Measurements from ENCODE around the gene EPHB2.

EPHB2 gene

GRCh38 chr1:22860414-22860800 lies 149.8 kb downstream of the EPHB2 start:
- H3K9ac ChIP-seq (ENCODE audit: low read length) = no peak overlapping the region
- H3K27me3 ChIP-seq (ENCODE audit: control insufficient read depth, insufficient read depth, low read length) = no peaks in the 10 kb centered on the region
- no peak overlapping the region for H3K4me3 ChIP-seq (ENCODE audit: low read length)
- no peaks in the 10 kb centered on the region for H3K36me3 ChIP-seq (ENCODE audit: control insufficient read depth, insufficient read depth, low read length)
- H3K4me1 ChIP-seq (ENCODE audit: control insufficient read depth, insufficient read depth, low read length) = no peaks in the 10 kb centered on the region
- no peaks in the 10 kb centered on the region for H3K9me3 ChIP-seq (ENCODE audit: control insufficient read depth, low read length)

GRCh38 chr1:22860883-22861385 lies 150.3 kb downstream of the EPHB2 start:
- no peaks in the 10 kb centered on the region for H3K4me1 ChIP-seq (ENCODE audit: control insufficient read depth, insufficient read depth, low read length)
- H3K4me3 ChIP-seq (ENCODE audit: low read length) = no peak overlapping the region
- H3K27me3 ChIP-seq (ENCODE audit: control insufficient read depth, insufficient read depth, low read length) = no peaks in the 10 kb centered on the region
- no peaks in the 10 kb centered on the region for H3K36me3 ChIP-seq (ENCODE audit: control insufficient read depth, insufficient read depth, low read length)
- no peak overlapping the region for H3K9ac ChIP-seq (ENCODE audit: low read length)
- no peaks in the 10 kb centered on the region for H3K9me3 ChIP-seq (ENCODE audit: control insufficient read depth, low read length)

DNA sequence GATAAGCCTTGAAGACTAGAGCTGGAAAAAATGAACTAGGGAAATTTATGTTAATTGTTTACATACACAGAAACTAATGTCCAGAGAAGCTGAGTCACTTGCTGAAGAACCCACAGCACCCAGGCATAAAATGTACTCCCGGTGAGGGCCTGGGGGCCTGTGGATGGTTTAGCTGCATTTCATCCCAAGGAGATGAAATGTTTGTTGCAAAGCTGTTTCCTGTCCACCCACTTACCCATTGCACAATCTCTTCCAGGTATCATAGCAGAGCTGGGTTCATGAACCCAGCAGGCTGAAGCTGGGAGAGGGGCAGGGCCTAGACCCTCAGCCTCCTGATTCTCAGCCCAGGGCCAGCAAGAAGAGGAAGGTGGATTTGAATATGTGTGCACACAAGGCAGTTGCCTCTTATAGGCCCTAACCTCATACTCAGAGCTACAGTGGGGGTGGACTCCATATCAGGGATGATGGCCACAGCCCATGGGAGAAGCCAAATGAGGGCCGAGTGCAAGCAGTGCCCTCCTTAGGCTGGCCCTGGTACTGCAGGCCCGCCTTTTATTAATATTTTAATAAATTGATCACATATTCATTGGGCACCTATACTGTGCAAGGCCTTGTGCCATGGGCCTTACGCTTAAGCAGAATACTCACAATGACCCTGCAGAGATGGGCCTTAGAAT lies 151.3 kb downstream of the EPHB2 start:
- H3K4me1 ChIP-seq (ENCODE audit: control insufficient read depth, insufficient read depth, low read length) = no peaks in the 10 kb centered on the region
- H3K9ac ChIP-seq (ENCODE audit: low read length) = no peak overlapping the region
- no peaks in the 10 kb centered on the region for H3K27me3 ChIP-seq (ENCODE audit: control insufficient read depth, insufficient read depth, low read length)

GRCh38 chr1:22862752-22863151 lies 152.1 kb downstream of the EPHB2 start:
- H3K9ac ChIP-seq (ENCODE audit: low read length) = no peak overlapping the region
- no peaks in the 10 kb centered on the region for H3K27me3 ChIP-seq (ENCODE audit: control insufficient read depth, insufficient read depth, low read length)
- H3K36me3 ChIP-seq (ENCODE audit: control insufficient read depth, insufficient read depth, low read length) = no peaks in the 10 kb centered on the region
- no peak overlapping the region for H3K4me3 ChIP-seq (ENCODE audit: low read length)
- H3K4me1 ChIP-seq (ENCODE audit: control insufficient read depth, insufficient read depth, low read length) = no peaks in the 10 kb centered on the region
- no peaks in the 10 kb centered on the region for H3K9me3 ChIP-seq (ENCODE audit: control insufficient read depth, low read length)

More for the DNA sequence above, 151.3 kb downstream of the EPHB2 start:
- Histone ChIP-seq H3K9me3 (ENCODE audit: control insufficient read depth, low read length) (no peaks in the 10 kb centered on the region), H3K4me3 (ENCODE audit: low read length) (no peak overlapping the region), H3K36me3 (ENCODE audit: control insufficient read depth, insufficient read depth, low read length) (no peaks in the 10 kb centered on the region)

DNA sequence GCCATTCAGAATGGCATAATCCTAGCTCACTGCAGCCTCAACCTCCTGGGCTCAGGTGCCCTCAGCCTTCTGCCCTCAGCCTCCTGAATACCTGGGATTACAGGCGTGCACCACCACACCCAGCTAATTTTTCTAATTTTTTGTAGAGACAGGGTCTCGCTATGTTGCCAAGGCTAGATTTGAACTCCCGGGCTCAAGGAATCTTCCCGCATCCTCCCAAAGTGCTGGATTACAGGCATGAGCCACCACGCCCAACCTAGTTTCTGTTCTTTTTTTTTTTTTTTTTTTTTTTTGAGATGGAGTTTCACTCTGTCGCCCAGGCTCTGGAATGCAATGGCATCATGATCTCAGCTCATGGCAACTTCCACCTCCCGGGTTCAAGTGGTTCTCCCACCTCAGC lies 153.1 kb downstream of the EPHB2 start:
- H3K4me1 ChIP-seq (ENCODE audit: control insufficient read depth, insufficient read depth, low read length) = no peaks in the 10 kb centered on the region
- H3K9me3 ChIP-seq (ENCODE audit: control insufficient read depth, low read length) = no peaks in the 10 kb centered on the region
- H3K36me3 ChIP-seq (ENCODE audit: control insufficient read depth, insufficient read depth, low read length) = no peaks in the 10 kb centered on the region
- no peak overlapping the region for H3K4me3 ChIP-seq (ENCODE audit: low read length)
- no peak overlapping the region for H3K9ac ChIP-seq (ENCODE audit: low read length)
- no peaks in the 10 kb centered on the region for H3K27me3 ChIP-seq (ENCODE audit: control insufficient read depth, insufficient read depth, low read length)

DNA sequence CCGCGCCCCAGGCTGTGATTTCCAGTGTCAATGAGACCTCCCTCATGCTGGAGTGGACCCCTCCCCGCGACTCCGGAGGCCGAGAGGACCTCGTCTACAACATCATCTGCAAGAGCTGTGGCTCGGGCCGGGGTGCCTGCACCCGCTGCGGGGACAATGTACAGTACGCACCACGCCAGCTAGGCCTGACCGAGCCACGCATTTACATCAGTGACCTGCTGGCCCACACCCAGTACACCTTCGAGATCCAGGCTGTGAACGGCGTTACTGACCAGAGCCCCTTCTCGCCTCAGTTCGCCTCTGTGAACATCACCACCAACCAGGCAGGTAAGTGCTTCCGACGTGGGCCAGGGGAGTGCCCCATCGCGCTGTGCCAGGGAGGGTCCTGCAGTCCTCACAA lies 154.2 kb downstream of the EPHB2 start:
- Histone ChIP-seq H3K36me3 (ENCODE audit: control insufficient read depth, insufficient read depth, low read length) (no peaks in the 10 kb centered on the region), H3K4me3 (ENCODE audit: low read length) (no peak overlapping the region), H3K27me3 (ENCODE audit: control insufficient read depth, insufficient read depth, low read length) (no peaks in the 10 kb centered on the region), H3K9ac (ENCODE audit: low read length) (no peak overlapping the region), H3K9me3 (ENCODE audit: control insufficient read depth, low read length) (no peaks in the 10 kb centered on the region), H3K4me1 (ENCODE audit: control insufficient read depth, insufficient read depth, low read length) (no peaks in the 10 kb centered on the region)

DNA sequence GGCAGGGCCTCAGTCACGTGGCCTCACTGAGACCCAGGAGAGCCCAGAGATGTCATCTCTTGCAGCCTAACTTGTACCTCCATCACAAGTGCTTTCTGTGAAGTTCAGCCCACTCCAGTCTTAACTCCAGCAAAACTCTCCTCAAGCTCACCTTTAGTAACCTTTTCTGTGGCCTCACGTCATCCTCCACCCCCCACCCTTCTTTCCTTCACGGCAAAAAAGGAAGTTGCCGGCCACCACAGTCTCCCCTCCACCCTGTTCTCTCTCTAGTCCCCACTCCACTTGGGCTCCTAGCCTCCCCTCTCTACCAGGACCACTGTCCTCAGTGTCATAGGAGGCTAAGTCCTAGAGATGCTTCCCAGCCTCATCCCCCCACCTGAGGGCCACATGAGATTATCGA lies 155.1 kb downstream of the EPHB2 start:
- Histone ChIP-seq H3K4me3 (ENCODE audit: low read length) (no peak overlapping the region), H3K9ac (ENCODE audit: low read length) (no peak overlapping the region), H3K27me3 (ENCODE audit: control insufficient read depth, insufficient read depth, low read length) (no peaks in the 10 kb centered on the region), H3K36me3 (ENCODE audit: control insufficient read depth, insufficient read depth, low read length) (no peaks in the 10 kb centered on the region), H3K9me3 (ENCODE audit: control insufficient read depth, low read length) (no peaks in the 10 kb centered on the region), H3K4me1 (ENCODE audit: control insufficient read depth, insufficient read depth, low read length) (no peaks in the 10 kb centered on the region)

DNA sequence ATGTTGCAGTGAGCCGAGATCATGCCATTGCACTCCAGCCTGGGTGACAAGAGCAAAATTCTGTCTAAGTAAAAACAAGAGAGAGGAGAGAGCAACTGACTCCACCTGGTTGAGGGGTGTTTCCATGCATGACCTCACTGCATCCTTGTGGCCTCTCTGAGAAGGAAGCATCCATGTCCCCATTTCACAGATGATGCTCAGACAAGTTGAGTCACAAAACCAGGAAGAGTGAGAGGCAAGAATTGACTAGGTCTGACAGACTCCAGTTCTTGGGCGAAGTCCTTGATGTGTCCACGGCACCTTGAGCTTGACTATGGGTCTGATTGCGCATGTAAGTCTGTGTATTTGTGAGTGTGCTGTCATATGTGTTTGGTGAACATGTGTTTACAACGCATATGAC lies 156.2 kb downstream of the EPHB2 start:
- Histone ChIP-seq H3K4me1 (ENCODE audit: control insufficient read depth, insufficient read depth, low read length) (no peaks in the 10 kb centered on the region), H3K36me3 (ENCODE audit: control insufficient read depth, insufficient read depth, low read length) (no peaks in the 10 kb centered on the region), H3K9me3 (ENCODE audit: control insufficient read depth, low read length) (no peaks in the 10 kb centered on the region), H3K4me3 (ENCODE audit: low read length) (no peak overlapping the region), H3K27me3 (ENCODE audit: control insufficient read depth, insufficient read depth, low read length) (no peaks in the 10 kb centered on the region), H3K9ac (ENCODE audit: low read length) (no peak overlapping the region)

DNA sequence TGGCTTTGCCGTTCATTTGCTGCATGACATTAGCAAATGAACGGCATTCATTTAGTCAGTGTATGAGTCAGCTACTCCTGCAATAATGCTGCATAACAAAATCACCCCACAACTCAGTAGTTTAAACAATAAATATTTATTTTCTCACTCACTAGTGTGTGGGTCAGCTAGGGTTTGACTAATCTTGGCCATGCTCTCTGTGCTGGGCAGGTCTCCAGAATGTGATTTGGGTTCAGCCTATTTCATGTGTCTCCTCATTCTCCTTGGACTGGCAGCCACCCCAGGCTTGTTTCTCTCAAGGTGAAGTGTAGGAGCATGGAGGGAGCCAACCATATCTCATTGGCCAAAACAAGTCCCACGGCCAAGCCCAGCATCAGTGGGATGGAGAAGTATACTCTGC lies 157.7 kb downstream of the EPHB2 start:
- H3K27me3 ChIP-seq (ENCODE audit: control insufficient read depth, insufficient read depth, low read length) = no peaks in the 10 kb centered on the region
- H3K9me3 ChIP-seq (ENCODE audit: control insufficient read depth, low read length) = no peaks in the 10 kb centered on the region
- H3K9ac ChIP-seq (ENCODE audit: low read length) = no peak overlapping the region
- no peaks in the 10 kb centered on the region for H3K4me1 ChIP-seq (ENCODE audit: control insufficient read depth, insufficient read depth, low read length)
- H3K4me3 ChIP-seq (ENCODE audit: low read length) = no peak overlapping the region
- H3K36me3 ChIP-seq (ENCODE audit: control insufficient read depth, insufficient read depth, low read length) = no peaks in the 10 kb centered on the region

GRCh38 chr1:22869325-22869724 lies 158.7 kb downstream of the EPHB2 start:
- no peak overlapping the region for H3K9ac ChIP-seq (ENCODE audit: low read length)
- no peaks in the 10 kb centered on the region for H3K9me3 ChIP-seq (ENCODE audit: control insufficient read depth, low read length)
- no peaks in the 10 kb centered on the region for H3K36me3 ChIP-seq (ENCODE audit: control insufficient read depth, insufficient read depth, low read length)
- H3K4me1 ChIP-seq (ENCODE audit: control insufficient read depth, insufficient read depth, low read length) = no peaks in the 10 kb centered on the region
- no peaks in the 10 kb centered on the region for H3K27me3 ChIP-seq (ENCODE audit: control insufficient read depth, insufficient read depth, low read length)
- no peak overlapping the region for H3K4me3 ChIP-seq (ENCODE audit: low read length)

GRCh38 chr1:22870201-22870871 lies 159.7 kb downstream of the EPHB2 start:
- Histone ChIP-seq H3K4me3 (ENCODE audit: low read length) (no peak overlapping the region), H3K4me1 (ENCODE audit: control insufficient read depth, insufficient read depth, low read length) (no peaks in the 10 kb centered on the region), H3K36me3 (ENCODE audit: control insufficient read depth, insufficient read depth, low read length) (no peaks in the 10 kb centered on the region), H3K9ac (ENCODE audit: low read length) (no peak overlapping the region), H3K9me3 (ENCODE audit: control insufficient read depth, low read length) (no peaks in the 10 kb centered on the region), H3K27me3 (ENCODE audit: control insufficient read depth, insufficient read depth, low read length) (no peaks in the 10 kb centered on the region)

- H3K4me1 ChIP-seq (ENCODE audit: control insufficient read depth, insufficient read depth, low read length) = no peaks in the 10 kb centered on the region
- no peaks in the 10 kb centered on the region for H3K9me3 ChIP-seq (ENCODE audit: control insufficient read depth, low read length)
- H3K36me3 ChIP-seq (ENCODE audit: control insufficient read depth, insufficient read depth, low read length) = no peaks in the 10 kb centered on the region
- no peak overlapping the region for H3K9ac ChIP-seq (ENCODE audit: low read length)
- H3K27me3 ChIP-seq (ENCODE audit: control insufficient read depth, insufficient read depth, low read length) = no peaks in the 10 kb centered on the region
- H3K4me3 ChIP-seq (ENCODE audit: low read length) = no peak overlapping the region
These were observed 162.5 kb downstream of the EPHB2 start for GRCh38 chr1:22872981-22873664.
